Activated CD4-positive, CD25-positive, alpha-beta regulatory T cell treated with anti-CD3 and anti-CD28 coated beads, Interleukin-2, amount 50 U/mL, for 24 hours (primary cell): ENCODE measurements around the gene FAM131B.
"Not testable (repeated sequence)": the region's sequence is repeated elsewhere in the genome, so short reads cannot be mapped to it uniquely, and the experiment has no call there.

Experiments used
- ATAC-seq, 2 donors: fragments of 150-1000 bp; cut with Tn5 transposase; one replicate each; pipeline ENCODE4 v1.10.0; 2021; ENCODE audit warnings: mild to moderate bottlenecking in 1 of 2, moderate library complexity in 1 of 2

FAM131B gene

GRCh38 chr7:143394777-143395176 is 32.3 kb upstream of the FAM131B start:
- ATAC-seq: no peak

GRCh38 chr7:143394068-143394467 is 31.6 kb upstream of the FAM131B start:
- ATAC-seq: no peak

GRCh38 chr7:143393267-143394041 is 30.9 kb upstream of the FAM131B start:
- ATAC-seq: no peak

GRCh38 chr7:143392875-143393266 is 30.4 kb upstream of the FAM131B start:
- ATAC-seq: no peak

- not testable (repeated sequence) for ATAC-seq
Observed at GRCh38 chr7:143392427-143392826, 29.9 kb upstream of the FAM131B start.

GRCh38 chr7:143391462-143392404 is 29.2 kb upstream of the FAM131B start:
- no peak for ATAC-seq

- no peak for ATAC-seq
Observed at GRCh38 chr7:143390773-143391317, 28.3 kb upstream of the FAM131B start.

- no peak for ATAC-seq
Observed at GRCh38 chr7:143390104-143390772, 27.7 kb upstream of the FAM131B start.

- ATAC-seq: no peak
Observed at GRCh38 chr7:143389316-143390103, 27.0 kb upstream of the FAM131B start.

GRCh38 chr7:143388491-143389101 is 26.1 kb upstream of the FAM131B start:
- ATAC-seq: no peak

GRCh38 chr7:143388051-143388450 is 25.5 kb upstream of the FAM131B start:
- no peak for ATAC-seq

- ATAC-seq: no peak
Observed at GRCh38 chr7:143387156-143387975, 24.9 kb upstream of the FAM131B start.

- peak; percentile 22 to 24 for ATAC-seq
Observed at GRCh38 chr7:143385891-143386781, 23.6 kb upstream of the FAM131B start.

- ATAC-seq: no peak
Observed at GRCh38 chr7:143384661-143385631, 22.4 kb upstream of the FAM131B start.

- ATAC-seq: no peak
Observed at GRCh38 chr7:143384148-143384547, 21.6 kb upstream of the FAM131B start.

GRCh38 chr7:143383642-143383957 is 21.1 kb upstream of the FAM131B start:
- ATAC-seq: no peak

- no peak for ATAC-seq
Observed at GRCh38 chr7:143382791-143383641, 20.5 kb upstream of the FAM131B start.
